Osteoblast (primary cell): ENCODE measurements around the gene C1QL4. TPM values are rescaled to one million over a fixed set of nuclear protein-coding genes. Genes with fewer than 3 reads are reported as not detected.
A peak's percentile ranks its signal among the peaks of the same experiment; 100 is the strongest.

Experiments used
- DNase-seq: peaks from one replicate; pipeline ENCODE4 v3.0.0; 2011; ENCODE audit warnings: low spot score, mixed read lengths; ENCODE audit not compliant: insufficient read length; ENCODE audit errors: missing footprints
- H2AFZ ChIP-seq: 2 replicates; pipeline ENCODE4 v1.6.0; 2011; ENCODE audit warnings: mild to moderate bottlenecking, low read length
- H3K27ac ChIP-seq: 2 replicates; pipeline ENCODE4 v1.5.1; 2011; ENCODE audit warnings: mild to moderate bottlenecking, low read depth, low read length, moderate library complexity
- H3K27me3 ChIP-seq: 2 replicates; pipeline ENCODE4 v1.6.0; 2012; ENCODE audit warnings: mild to moderate bottlenecking, control low read depth, inconsistent platforms, low read length, moderate library complexity; ENCODE audit not compliant: insufficient read depth
- H3K36me3 ChIP-seq: 2 replicates; pipeline ENCODE4 v1.5.1; 2011; ENCODE audit warnings: mild to moderate bottlenecking, low read length, control low read depth, moderate library complexity; ENCODE audit not compliant: insufficient read depth
- H3K4me1 ChIP-seq: 2 replicates; pipeline ENCODE4 v1.5.1; 2011; ENCODE audit warnings: mild to moderate bottlenecking, low read length, control low read depth, moderate library complexity; ENCODE audit not compliant: insufficient read depth
- H3K4me2 ChIP-seq: 2 replicates; pipeline ENCODE4 v1.6.0; 2011; ENCODE audit warnings: mild to moderate bottlenecking, low read length; ENCODE audit not compliant: insufficient read depth
- H3K4me3 ChIP-seq: fragments of 200-600 bp; sonication (generic); 3 replicates; pipeline ENCODE4 v1.5.1; 2012; ENCODE audit warnings: mild to moderate bottlenecking, low read length, inconsistent platforms; ENCODE audit not compliant: insufficient read depth
- H3K79me2 ChIP-seq: 2 replicates; pipeline ENCODE4 v1.6.0; 2012; ENCODE audit warnings: mild to moderate bottlenecking, low read length, control low read depth, inconsistent platforms; ENCODE audit not compliant: insufficient read depth
- H3K9me3 ChIP-seq: 2 replicates; pipeline ENCODE4 v1.5.1; 2011; ENCODE audit warnings: low read depth, low read length, control low read depth
- H4K20me1 ChIP-seq: 2 replicates; pipeline ENCODE4 v1.6.0; 2012; ENCODE audit warnings: mild to moderate bottlenecking, low read length, control low read depth; ENCODE audit not compliant: insufficient read depth
- CTCF ChIP-seq: IDR thresholded peaks from 2 replicates; pipeline ENCODE4 v1.5.1; 2011; ENCODE audit warnings: mild to moderate bottlenecking, low read depth, low read length, moderate library complexity; ENCODE audit errors: extremely low read depth
- total RNA-seq: library from RNA; depleted of rRNA; stranded (reverse); fragments of >200 nt; gene quantifications from 2 replicates; pipeline ENCODE4 v1.2.3, GENCODE V29; 2012

The C1QL4 gene
- total RNA-seq, 1 donor = 0.36 TPM

DNA sequence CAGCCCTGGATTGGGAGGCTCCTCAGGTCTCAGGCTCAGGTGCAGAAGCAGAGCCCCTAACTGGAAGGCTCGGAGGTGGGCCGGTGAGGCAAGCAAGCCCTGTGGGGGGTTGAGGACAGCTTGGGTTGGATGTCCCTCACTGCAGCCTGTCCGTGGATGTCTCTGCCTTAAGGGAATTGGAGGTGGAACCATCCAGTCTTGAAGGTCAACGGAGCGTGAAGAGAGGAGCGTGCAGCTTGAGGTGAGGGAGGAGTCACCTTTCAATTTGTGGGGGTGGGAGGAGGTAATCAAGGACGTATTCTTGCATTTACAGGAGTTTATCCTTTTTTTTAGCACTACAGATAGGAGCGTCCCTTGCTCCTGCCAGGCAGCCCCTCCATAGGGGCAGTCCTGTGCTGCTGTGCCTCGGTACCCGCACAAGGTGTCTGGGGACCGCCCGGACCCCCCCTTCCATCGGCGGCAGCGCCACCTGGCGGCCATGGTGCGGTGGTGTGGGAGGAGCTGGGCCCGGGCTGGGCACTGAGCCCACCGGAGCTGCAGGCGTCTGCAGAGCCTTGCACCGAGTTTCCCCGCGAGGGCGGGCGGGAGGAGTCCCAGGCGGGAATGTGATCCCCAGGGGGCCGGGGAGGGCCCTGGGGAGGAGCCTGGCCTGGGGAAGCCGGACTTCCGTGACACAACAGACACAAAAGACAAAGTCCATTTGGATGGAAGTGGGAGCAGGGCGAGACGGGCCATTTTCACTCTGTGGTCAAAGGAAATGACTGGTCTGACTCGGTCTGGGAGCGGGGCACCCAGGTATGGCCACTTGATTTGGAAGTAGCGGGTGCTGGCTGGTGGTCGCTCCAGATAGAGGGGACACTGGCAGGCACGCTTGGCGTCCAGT lies 10.6 kb upstream of the C1QL4 start:
- Histone ChIP-seq H3K36me3 (no peaks in the 10 kb centered on the region), H3K4me1 (peaks cover 32% of the 10 kb centered on the region), H3K79me2 (no peaks in the 10 kb centered on the region), H3K27ac (no peak overlapping the region), H3K4me2 (peak overlapping the region; percentile 89), H3K9me3 (no peaks in the 10 kb centered on the region), H2AFZ (peak overlapping the region; percentile 86), H4K20me1 (no peaks in the 10 kb centered on the region), H3K27me3 (peaks cover 38% of the 10 kb centered on the region), H3K4me3 (peak overlapping the region; percentile 67)
- TF ChIP-seq CTCF = peak; percentile 86
- peak; percentile 100 for DNase-seq

GRCh38 chr12:49346659-49347310 lies 9.8 kb upstream of the C1QL4 start, which contains the start of gene DNAJC22:
TSS of gene DNAJC22 (plus strand) at chr12:49346888. CDS start at chr12:49348873, 1,985 bp downstream.
- Histone ChIP-seq H3K36me3 (no peaks in the 10 kb centered on the region), H2AFZ (peak within 1 kb of the TSS; percentile 86), H3K4me2 (peak within 1 kb of the TSS; percentile 89), H4K20me1 (no peaks in the 10 kb centered on the region), H3K9me3 (no peaks in the 10 kb centered on the region), H3K27me3 (peaks cover 46% of the 10 kb centered on the region), H3K4me3 (peak within 1 kb of the TSS; percentile 67), H3K79me2 (no peaks in the 10 kb centered on the region), H3K27ac (no peak within 1 kb of the TSS), H3K4me1 (peaks cover 36% of the 10 kb centered on the region)
- peak; percentile 87 for DNase-seq
- TF ChIP-seq CTCF = no peak

DNA sequence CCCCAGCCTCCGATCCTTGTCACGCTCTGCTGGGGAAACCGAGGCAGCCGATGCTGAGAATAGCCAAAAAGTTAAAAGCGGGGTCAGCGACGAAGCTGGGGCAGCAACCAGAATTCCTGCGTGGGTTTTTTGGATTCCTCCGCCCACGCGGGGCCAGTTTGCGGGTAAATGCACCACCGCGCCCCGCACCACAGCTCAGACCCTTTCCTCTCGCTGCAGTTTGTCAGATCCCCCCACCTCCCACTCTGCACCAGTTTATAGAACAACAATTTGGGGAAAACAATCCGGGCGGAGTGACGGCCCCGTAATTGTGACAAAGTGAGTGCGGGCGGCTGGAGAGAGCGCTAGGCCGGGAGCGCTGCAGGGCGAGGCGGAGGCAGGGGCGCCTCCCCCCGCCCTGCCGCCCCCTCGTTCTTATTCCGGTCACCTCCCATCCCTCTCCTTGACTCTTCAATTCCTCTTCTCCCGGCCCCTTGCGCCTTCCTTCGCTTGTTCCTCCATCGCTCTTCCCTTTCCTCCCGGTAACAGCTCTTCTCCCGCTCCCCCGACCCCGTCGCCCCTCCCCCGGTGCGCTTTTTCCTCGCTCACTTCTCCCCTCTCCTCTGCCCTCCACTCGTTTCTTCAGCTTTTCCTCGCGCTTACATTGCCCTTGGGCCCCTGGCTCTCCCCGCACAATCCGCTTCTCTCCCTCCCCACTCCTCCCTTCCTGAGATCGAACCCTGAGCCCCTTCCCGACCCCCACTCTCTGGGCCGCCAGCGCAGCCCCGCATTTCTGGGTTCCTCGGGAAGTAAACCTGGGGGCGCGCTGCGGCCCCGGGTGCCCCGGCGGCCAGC lies 9.1 kb upstream of the C1QL4 start:
- Histone ChIP-seq H3K79me2 (no peaks in the 10 kb centered on the region), H3K9me3 (no peaks in the 10 kb centered on the region), H3K36me3 (no peaks in the 10 kb centered on the region), H4K20me1 (no peaks in the 10 kb centered on the region), H3K27ac (no peak overlapping the region), H3K27me3 (peaks cover 53% of the 10 kb centered on the region), H3K4me2 (peak overlapping the region; percentile 89), H3K4me3 (peak overlapping the region; percentile 67), H3K4me1 (peaks cover 36% of the 10 kb centered on the region), H2AFZ (peak overlapping the region; percentile 70)
- TF ChIP-seq CTCF = no peak
- peak; percentile 92 for DNase-seq
